ENCODE measurements around the gene HSBP1L1.
"Not testable (repeated sequence)": the region's sequence is repeated elsewhere in the genome, so short reads cannot be mapped to it uniquely, and the experiment has no call there.

Gene HSBP1L1

DNA sequence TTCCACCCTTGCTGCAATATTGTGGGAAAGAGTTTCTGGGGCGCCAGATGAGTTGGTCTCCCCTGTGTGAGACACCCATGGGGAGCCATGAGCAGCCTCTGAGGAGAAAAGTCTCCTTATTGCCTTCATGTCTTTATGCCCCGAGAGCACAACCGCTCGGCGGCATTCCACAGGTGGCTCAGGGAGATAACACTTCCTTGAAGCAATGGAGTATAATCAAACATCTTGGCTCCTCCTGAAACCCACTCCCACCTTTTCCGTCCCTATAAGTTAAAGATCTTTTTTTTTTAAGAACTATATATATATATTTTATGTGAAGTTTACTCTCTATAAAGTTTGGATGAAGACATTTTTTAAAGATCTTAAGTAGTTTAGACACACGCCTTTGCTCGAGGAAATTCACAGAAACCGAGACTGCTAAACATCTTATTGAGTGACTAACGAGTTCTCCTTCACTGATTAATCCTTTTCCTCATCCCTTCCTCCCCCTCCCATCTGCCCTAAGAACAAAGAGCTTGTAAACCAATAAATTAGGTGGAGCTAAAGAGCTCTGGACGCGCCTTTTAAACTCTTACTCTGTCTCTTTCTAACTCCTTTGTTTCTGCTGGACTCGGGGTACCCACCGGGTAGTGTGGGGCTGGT is 47.2 kb downstream of the HSBP1L1 start:
- WGBS, 2 experiments (ENCODE audit: insufficient coverage in 2 of 2) = 83 to 93% methylated on average over 4 to 7 of the region's 14 CpGs

DNA sequence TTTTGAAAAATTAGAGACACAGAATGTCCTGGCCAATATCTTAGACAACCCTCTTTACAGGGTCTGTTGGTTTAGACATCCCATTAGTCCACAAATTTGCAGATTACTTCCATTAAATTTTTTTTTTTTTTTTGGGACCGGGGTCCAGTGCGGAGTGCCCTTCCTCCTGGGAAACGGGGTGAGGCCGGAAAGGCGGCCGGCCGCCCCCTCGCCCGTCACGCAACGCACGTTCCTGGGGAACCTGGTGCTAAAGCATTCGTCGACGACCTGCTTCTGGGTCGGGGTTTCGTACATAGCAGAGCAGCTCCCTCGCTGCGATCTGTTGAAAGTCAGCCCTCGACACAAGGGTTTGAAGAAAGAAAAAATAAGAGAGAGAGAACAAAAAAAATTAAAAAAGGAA is 48.3 kb downstream of the HSBP1L1 start:
- no peaks in the 10 kb centered on the region for H3K4me1 ChIP-seq (ENCODE audit: control insufficient read depth, insufficient read depth, low read length, poor library complexity, severe bottlenecking)
- no peaks in the 10 kb centered on the region for H3K36me3 ChIP-seq (ENCODE audit: control insufficient read depth, insufficient read depth, low read length)
- no peaks in the 10 kb centered on the region for H3K9me3 ChIP-seq (ENCODE audit: control insufficient read depth, low read length)
- 96 to 97% methylated on average over 18 to 20 of the region's 20 CpGs for WGBS, 2 experiments (ENCODE audit: insufficient coverage in 2 of 2)
- no peak overlapping the region for H3K4me3 ChIP-seq (ENCODE audit: extremely low read depth, insufficient read depth, low read length, poor library complexity, severe bottlenecking)
- H3K27ac ChIP-seq (ENCODE audit: low read depth, low read length, severe bottlenecking) = no peak overlapping the region

More for the DNA sequence above, 47.2 kb downstream of the HSBP1L1 start:
- not testable (repeated sequence) for H3K36me3 ChIP-seq (ENCODE audit: control insufficient read depth, insufficient read depth, low read length); H3K27ac ChIP-seq (ENCODE audit: low read depth, low read length, severe bottlenecking); H3K4me1 ChIP-seq (ENCODE audit: control insufficient read depth, insufficient read depth, low read length, poor library complexity, severe bottlenecking); H3K9me3 ChIP-seq (ENCODE audit: control insufficient read depth, low read length); H3K4me3 ChIP-seq (ENCODE audit: extremely low read depth, insufficient read depth, low read length, poor library complexity, severe bottlenecking)

Data from mesodermal cell (in vitro differentiated cells).